Left cardiac atrium (tissue), 4 donors: ENCODE data around the gene CFAP53. TPM values are rescaled to one million over a fixed set of nuclear protein-coding genes. Genes with fewer than 3 reads are reported as not detected.

Source experiments
- ATAC-seq, 2 donors: fragments of 200-7000 bp; cut with Tn5 transposase; one replicate each; pipeline ENCODE4 v1.9.1; 2020; ENCODE audit warnings: mild to moderate bottlenecking in 2 of 2, moderate library complexity in 2 of 2
- DNase-seq: peaks from one replicate; pipeline ENCODE4 v3.0.0-alpha.2; 2020
- intact Hi-C, 2 donors: fragments of 100-400 bp; cut with DNase I; formaldehyde crosslinking; loops; one replicate each; pipeline versions ENCODE4 v1.14.1 to v1.15.1; 2022 to 2023
- total RNA-seq, 2 donors: library from RNA; stranded (reverse); fragmentation: NEBNext Ultra II Directional; extraction: Animal tissue kit (Norgen Biotek cat#: 25700); gene quantifications; one replicate each; pipeline ENCODE4 v1.2.1, GENCODE V29; 2021
- donor health status: DM: no; HTN: yes; CAD: no.
- donor health status: DM: no; HTN: yes; CAD: no; lungs with severe emphysema.
- donor health status: DM: yes; HTN: yes; CAD: no.
- donor health status: Dilated cardiomyopathy.

CFAP53 gene
- total RNA-seq, 2 donors from 2014 or later, result 0.18 to 0.35 TPM

DNA sequence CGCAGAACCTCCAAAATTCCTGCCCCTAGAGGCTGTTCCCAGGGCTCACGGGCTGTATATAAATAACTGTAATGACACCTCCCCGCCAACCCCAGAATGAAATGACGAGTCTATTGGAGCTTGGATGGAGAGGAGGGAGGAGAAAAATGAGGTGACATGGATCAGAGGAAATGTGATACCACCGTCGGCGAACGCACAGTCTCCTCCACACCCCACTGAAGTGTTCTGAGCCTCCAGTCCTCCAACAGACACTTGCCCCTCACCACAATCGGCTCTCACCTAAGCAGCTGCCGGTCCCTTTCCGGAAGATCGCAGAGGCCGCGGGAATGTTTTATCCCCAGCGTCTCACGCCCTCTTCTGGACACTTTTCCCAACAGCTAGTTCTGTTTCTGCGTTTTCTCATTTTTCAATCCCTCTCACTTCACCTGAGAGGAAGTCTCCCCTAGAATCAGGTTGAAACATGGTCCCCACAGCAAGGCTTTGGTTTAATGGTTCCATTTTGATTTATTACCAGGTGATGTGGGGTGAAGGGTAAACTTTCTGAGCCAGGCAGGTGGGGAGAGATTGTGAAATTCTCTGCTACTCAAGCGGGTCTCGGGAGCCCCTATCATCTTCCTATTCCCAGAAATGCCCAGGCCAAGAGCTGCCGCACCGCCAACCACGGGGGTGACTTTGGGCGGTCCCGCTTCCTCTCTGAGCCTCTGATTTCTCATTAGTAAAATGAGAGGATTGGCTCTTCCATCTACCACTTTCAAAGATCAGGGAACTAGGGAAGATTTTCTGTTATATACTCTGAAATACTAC, 62.3 kb downstream of the CFAP53 start:
- DNase-seq, result no peak
- ATAC-seq, result peak; percentile 55 to 60
- intact Hi-C loops, result no loop called here

DNA sequence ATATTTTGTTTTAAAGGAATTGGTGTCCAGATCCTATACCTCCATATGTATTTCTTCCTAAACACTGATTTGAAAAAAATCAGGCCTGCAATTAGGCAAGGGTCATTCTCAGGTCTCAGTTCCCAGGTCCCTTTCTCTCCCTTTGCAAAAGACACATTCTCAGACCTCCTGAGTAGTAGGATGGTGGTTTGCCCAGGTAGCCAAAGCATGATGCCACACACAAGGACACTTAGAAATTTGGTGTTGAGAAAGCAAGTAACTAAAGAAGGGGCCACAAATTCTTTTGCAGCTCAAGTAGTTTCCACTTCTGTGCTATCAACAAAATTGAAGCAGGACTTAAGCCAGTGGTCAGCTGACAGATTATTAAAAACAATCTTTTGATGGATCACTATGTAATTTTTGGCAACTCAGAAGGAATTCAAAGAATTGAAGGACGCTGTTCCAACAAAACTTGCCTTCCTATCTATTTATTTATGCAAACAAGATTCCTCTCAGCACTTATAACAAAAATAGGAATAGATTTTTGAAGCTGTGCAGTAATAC, 64.7 kb downstream of the CFAP53 start:
- no peak for DNase-seq
- intact Hi-C loops, result no loop called here
- no peak for ATAC-seq

DNA sequence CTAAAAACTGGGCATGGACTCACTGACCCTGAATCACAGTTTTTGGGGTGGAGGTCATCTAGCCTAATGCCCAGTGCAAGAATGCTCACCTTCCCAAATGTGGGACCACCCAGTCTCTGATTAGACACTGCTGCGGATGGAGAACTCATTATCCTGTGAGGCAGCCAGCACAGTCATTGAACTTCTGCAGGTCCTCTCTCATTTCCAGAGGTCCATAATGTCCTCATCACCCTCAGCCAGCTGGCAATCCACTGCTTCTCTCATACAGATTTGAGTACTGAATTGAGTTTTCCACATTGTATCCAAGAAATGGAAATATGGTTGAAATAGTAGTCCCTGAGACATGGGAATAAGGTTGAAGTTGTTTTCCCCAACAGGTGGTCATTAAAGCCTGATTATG, 66.4 kb downstream of the CFAP53 start:
- DNase-seq (no peak), ATAC-seq (no peak)
- intact Hi-C loops, result loop anchor here (10.0 kb wide), 3 partner anchors 185 to 255 kb away; no protein-coding TSS in a partner anchor

GRCh38 chr18:50199346-50199855, 66.9 kb downstream of the CFAP53 start:
- intact Hi-C loops, result loop anchor here (10.0 kb wide), 3 partner anchors 185 to 255 kb away; no protein-coding TSS in a partner anchor
- DNase-seq (no peak), ATAC-seq (no peak)

DNA sequence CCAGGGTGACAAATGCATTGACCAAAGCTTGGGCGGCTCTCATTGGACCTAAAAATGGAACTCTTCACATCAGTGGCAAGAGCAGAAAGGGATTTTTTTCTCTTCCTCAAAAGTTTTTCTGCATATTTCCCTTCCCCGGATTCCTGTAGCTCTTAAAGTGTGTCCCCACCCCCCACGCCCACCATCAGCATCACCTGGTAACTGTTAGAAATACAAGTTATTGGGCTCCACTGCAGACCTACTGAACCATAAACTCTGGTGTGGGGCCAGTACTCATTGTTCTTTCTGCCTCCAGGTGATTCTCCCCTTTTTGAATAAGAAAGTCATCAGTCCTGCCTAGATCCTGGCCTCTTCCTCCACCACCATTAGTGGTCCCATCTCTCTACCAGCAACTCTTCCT, 70.0 kb downstream of the CFAP53 start:
- intact Hi-C loops, result loop anchor here (10.0 kb wide), 3 partner anchors 181 to 251 kb away; no protein-coding TSS in a partner anchor
- no peak for ATAC-seq
- no peak for DNase-seq

DNA sequence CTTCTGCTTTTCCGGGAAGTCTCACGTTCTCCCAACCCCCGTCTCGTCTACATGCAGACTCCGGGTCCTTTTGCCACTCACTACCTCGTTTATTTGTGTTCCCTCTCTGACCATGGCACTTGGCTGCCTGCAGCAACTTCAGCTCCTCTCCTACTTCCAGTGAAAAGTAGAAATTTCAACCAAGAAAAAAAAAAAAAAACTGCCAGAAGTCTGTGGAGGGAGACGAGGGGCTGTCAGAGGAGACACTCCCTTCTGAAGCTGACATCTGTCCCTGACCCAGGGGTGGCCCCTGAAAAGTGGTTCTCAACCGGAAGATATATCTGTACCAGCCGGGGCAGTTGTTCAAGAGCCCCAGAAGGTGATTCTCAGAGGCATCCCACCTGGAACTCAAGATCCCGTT, 70.6 kb downstream of the CFAP53 start:
- no peak for ATAC-seq
- intact Hi-C loops, result loop anchor here (10.0 kb wide), 3 partner anchors 181 to 251 kb away; no protein-coding TSS in a partner anchor
- no peak for DNase-seq

GRCh38 chr18:50194631-50195532, 71.4 kb downstream of the CFAP53 start, which contains the start of gene MYO5B:
Gene MYO5B (minus strand): TSS chr18:50195147. CDS start chr18:50194793, 354 bp downstream.
- DNase-seq (peak; percentile 46), ATAC-seq (peak; percentile 89 to 90)
- intact Hi-C loops, result loop anchor here (10.0 kb wide), 3 partner anchors 180 to 250 kb away; no protein-coding TSS in a partner anchor

GRCh38 chr18:50193796-50194630, 72.3 kb downstream of the CFAP53 start:
- peak; percentile 18 to 39 for ATAC-seq
- intact Hi-C loops, result loop anchor here (10.0 kb wide), 3 partner anchors 179 to 249 kb away; no protein-coding TSS in a partner anchor
- no peak for DNase-seq

- no peak for ATAC-seq
- DNase-seq, result no peak
- intact Hi-C loops, result loop anchor here (10.0 kb wide), 3 partner anchors 178 to 248 kb away; no protein-coding TSS in a partner anchor
These were observed 73.1 kb downstream of the CFAP53 start for GRCh38 chr18:50192995-50193795.

- ATAC-seq (peak in 1 of 2 donors; percentile 36), DNase-seq (no peak)
- intact Hi-C loops, result loop anchor here (10.0 kb wide), 3 partner anchors 176 to 246 kb away; no protein-coding TSS in a partner anchor
These were observed 75.4 kb downstream of the CFAP53 start for GRCh38 chr18:50190926-50191325.

GRCh38 chr18:50190236-50190635, 76.1 kb downstream of the CFAP53 start:
- ATAC-seq (peak in 1 of 2 donors; percentile 73), DNase-seq (no peak)
- intact Hi-C loops, result loop anchor here (10.0 kb wide), 3 partner anchors 175 to 245 kb away; no protein-coding TSS in a partner anchor

GRCh38 chr18:50189160-50189559, 77.1 kb downstream of the CFAP53 start:
- DNase-seq (no peak), ATAC-seq (no peak)
- intact Hi-C loops, result loop anchor here in 1 of 2 donors (10.0 kb wide), 1 partner anchor 84 kb away; no protein-coding TSS in a partner anchor

DNA sequence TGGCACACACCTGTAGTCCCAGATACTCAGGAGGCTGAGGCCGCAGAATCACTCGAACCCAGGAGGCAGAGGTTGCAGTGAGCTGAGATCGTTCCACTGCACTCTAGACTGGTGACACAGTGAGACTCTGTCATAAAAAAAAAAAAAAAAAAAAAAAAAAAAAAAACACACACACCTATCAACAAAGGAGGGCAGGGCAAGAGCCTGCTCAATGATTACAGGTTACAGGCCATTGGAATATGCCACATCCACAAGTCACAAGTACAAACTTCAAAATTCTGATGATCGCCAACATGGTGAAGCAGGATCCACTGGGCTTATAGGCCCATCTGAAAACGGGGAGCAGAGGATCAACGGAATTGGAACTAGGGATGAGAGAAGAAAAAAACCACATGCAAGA, 77.6 kb downstream of the CFAP53 start:
- intact Hi-C loops, result loop anchor here in 1 of 2 donors (10.0 kb wide), 1 partner anchor 84 kb away; no protein-coding TSS in a partner anchor
- no peak for DNase-seq
- no peak for ATAC-seq

- DNase-seq (no peak), ATAC-seq (no peak)
- intact Hi-C loops, result loop anchor here in 1 of 2 donors (10.0 kb wide), 1 partner anchor 83 kb away; no protein-coding TSS in a partner anchor
These were observed 78.6 kb downstream of the CFAP53 start for GRCh38 chr18:50187659-50188058.

DNA sequence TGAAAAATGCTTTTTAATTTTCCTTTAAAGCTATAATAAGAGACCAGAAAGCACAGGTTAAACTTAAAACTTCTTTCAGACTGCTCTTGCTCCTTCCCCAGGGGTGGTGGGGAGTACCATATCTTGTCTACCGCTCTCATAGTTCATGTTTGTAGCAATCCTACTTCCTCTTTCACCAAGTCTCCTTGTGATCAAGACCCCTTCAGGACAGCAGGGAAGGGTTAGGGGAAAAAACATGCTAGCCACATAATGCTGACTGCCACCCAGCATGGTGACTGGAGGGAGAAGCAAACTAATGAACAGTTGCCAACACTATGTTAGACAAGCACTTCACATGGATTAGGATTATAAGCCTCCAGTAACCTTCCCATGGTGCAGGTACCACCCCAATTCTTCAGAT, 79.9 kb downstream of the CFAP53 start:
- intact Hi-C loops, result loop anchor here in 1 of 2 donors (10.0 kb wide), 1 partner anchor 82 kb away; no protein-coding TSS in a partner anchor
- DNase-seq, result no peak
- ATAC-seq, result no peak

- intact Hi-C loops, result loop anchor here in 1 of 2 donors (10.0 kb wide), 1 partner anchor 79 kb away; no protein-coding TSS in a partner anchor
- no peak for DNase-seq
- ATAC-seq, result no peak
These were observed 82.7 kb downstream of the CFAP53 start for GRCh38 chr18:50183556-50183955.

GRCh38 chr18:50182511-50182910, 83.8 kb downstream of the CFAP53 start:
- intact Hi-C loops, result loop anchor here in 1 of 2 donors (10.0 kb wide), 1 partner anchor 78 kb away; no protein-coding TSS in a partner anchor
- DNase-seq (no peak), ATAC-seq (no peak)
